Left forelimb (tissue), 1 donor: Measurements from ENCODE around the gene SMYD2.

Experiments
- DNase-seq: peaks from one replicate; pipeline ENCODE4 v3.0.0-alpha.2; 2018; ENCODE audit warnings: low spot score

SMYD2 gene, protein sequence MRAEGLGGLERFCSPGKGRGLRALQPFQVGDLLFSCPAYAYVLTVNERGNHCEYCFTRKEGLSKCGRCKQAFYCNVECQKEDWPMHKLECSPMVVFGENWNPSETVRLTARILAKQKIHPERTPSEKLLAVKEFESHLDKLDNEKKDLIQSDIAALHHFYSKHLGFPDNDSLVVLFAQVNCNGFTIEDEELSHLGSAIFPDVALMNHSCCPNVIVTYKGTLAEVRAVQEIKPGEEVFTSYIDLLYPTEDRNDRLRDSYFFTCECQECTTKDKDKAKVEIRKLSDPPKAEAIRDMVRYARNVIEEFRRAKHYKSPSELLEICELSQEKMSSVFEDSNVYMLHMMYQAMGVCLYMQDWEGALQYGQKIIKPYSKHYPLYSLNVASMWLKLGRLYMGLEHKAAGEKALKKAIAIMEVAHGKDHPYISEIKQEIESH

DNA sequence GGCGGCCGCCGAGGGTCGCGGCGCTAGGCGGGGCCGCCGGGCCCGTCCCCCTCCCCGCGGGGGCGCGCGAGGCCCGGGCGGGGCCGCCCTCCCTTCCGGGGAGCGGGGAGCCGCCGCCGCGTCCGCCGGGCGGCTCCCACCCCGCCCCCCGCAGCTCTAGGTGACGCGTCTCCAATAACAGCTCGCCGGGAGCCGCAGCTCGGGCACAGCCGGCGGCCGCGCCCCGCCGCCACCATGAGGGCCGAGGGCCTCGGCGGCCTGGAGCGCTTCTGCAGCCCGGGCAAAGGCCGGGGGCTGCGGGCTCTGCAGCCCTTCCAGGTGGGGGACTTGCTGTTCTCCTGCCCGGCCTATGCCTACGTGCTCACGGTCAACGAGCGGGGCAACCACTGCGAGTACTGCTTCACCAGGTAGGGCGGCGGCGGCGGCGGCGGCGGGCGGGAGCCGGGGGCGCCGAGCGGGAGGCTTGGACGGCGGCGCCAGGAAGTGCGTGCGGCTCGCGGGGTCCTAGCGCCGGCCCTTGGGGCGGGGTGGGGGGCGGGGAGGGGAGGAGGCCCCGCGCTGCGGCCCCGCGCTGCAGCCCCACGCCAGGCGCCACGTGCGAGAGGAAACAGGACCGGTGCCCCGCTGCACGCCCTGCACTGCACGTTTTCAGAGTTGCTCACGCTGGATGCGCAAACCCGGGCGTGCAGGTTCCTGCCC lies at the start of gene SMYD2:
SMYD2 (plus strand) TSS at position 139 of the 699 bp plus-strand sequence; CDS start at position 235, 96 bp downstream.
- DNase-seq, result peak; percentile 87

DNA sequence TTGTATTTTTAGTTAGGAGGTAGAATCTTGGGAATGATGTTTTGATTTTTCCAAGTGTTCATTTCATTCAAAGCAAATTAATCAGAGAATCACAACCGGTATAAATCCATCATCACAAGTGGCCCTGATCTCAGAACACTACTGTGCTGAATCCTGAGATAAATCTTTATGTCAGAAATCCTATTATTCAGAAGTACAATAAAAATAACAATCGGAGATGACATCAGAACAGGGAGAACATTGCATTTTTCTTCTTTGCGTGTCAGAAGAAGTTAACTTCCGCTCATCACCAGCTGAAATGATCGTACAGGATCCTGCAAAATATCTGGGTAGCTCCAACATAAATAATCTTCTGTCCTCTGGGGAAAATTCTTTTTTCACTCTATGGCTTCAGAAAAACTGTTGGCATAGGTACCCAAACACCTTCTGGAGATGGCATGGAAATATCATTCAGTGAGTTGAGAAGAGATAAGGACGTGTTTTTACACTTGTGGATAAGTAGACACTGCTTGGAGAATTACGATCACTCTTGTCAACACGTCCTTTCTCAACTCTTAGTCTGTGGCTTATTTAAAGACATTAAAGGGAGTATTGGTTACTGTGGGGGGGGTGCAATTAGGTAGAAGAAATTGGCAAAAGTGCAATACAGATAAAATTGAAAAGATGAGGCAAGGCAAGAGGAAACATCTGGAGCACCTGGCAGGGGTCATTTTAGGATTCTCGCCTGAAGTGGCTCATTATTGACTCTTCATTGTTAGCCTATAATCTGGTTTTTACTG lies 46.9 kb upstream of the SMYD2 start:
- no peak for DNase-seq

DNA sequence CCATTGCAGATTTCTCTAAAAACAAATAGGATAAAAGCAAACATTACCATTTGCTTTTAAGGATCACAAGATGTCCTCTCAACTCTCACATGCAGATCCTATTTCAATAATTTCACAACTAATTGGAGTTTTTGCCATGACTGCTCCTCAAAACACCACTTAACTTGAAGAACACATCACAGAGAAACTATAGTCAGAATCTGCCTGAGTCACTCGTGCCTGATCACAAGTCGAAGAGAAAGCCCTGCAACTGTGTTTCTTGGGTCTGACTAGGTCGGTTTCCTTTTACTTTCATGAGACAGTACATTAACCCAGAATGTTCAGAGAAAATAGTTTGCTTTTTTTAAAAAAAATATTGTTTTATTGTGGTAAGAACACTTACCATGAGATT lies 46.3 kb upstream of the SMYD2 start:
- DNase-seq, result no peak

DNA sequence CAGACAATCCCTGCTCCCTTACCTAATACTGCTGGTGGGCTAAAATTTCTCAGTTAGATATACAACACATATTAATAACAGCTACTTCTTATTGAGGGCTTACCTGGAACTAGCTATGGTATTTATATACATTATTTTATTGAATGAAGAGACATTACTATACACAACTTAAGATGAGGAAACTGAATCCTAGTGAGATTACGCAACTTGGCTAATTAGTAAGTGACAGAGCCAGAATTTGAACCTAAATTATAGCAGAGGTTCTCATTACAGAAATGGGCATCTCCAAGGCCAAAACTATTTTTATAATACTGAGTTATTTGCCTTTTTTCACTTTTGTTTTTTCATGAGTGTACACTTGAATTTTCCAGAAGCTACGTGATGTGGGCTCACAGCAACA lies 44.5 kb upstream of the SMYD2 start:
- no peak for DNase-seq

DNA sequence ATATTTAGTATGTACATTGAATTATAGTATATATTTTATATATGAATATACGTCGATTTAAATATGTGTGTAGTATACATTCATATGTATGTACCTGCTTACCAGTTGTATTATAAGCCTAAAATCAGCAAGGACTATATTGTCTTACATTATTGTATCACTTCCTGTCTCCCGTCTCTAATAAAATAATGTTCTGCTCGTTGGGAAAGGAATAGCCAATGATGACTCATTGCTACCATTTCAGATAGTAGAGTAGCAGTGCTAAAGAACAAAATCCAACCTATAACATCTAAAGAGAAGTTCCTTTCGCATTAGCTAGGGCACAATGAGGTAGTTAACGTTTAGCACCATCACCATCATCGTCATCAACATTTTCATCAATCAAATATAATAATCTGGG lies 39.9 kb upstream of the SMYD2 start:
- no peak for DNase-seq

DNA sequence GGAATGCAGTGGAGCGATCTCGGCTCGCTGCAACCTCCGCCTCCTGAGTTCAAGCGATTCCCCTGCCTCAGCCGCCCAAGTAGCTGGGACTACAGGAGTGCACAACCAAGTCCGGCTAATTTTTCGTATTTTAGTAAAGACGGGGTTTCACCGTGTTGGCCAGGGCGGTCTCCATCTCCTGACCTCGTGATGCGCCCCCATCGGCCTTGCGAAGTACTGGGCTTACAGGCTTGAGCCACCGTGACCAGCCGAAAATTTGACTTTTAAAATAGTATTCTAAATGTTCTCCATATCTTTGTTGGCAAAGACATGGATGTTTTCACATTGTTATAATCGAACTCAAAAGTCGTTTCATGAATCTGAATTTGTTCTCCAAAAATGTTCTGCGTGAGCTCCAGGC lies 36.7 kb upstream of the SMYD2 start:
- DNase-seq, result no peak

DNA sequence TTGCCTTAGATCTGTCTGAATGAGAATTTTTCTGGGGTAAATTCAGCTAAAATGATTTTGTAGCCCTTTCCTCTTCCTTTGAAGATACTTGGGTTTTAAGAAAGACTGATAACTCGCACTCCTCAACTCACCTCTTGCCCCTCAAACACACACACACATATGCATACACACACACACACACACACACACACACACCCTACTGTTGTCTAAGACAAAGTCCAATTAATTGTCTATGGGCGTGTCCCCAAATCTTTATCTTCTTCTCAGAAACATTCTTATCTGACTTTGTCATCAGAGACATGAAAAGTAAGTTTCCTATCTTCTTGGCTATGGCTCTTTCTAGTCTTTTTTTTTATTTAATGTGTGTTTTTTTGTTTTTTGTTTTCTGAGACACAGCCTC lies 36.1 kb upstream of the SMYD2 start:
- DNase-seq, result no peak

DNA sequence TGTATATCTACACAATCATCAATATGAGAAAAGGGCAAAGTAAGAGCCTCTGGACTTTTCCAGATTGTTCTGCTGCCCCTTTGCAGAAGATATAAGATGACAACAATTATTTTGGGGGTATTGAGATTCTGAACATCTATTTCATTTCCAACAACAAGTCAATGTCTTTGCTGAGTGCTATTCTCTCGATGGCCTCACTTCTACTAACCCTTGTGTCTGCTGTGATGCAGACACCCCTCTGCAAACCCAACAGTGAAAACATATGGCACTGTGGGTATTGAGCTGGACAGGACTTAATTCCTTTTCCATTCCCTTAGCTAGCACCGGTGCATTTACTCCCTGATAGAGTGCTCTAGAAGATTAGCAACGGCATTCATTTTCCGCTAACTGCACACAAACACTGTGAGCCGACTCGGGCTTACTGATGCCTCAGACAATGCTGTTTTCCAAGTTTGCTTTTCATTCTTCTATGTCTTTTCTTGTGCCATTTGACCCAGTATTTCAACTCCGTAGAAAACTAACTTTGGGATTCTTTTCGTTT lies 33.4 kb upstream of the SMYD2 start:
- DNase-seq, result no peak

DNA sequence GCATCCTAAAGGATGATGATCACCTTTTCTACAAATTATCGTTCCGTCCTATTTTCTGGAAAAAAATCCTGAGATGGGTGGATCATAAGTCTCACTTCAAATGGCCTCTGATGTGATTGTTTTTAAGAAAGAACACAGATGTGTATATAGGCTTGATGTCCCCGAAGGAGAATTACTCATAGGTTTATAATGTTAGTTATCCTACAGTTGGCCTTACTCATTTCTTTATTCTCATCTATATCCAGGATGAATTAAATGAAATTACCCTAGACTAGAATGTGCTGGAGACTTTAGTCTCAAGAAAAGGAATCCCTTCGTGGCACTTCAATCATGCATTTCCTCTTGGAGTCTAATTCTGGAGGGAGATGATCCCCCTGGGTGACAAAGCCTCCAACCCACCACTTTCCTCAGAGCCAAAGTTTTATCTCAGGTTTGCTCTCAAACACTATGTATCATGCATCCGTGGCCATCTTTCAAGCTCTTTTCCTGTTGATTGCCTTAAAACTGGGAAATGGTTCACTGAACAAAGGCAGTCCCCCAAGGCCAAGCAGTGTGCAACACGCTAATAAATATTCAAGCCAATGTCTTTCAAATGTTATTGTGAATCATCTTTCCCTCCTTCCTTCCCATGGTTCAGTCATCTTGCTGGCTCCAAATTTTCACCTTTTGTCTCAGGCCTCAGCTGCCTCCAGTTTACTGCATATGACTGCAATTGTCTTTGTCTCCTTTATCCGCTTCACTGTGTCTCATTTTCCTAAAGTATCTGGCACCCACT lies 32.5 kb upstream of the SMYD2 start:
- no peak for DNase-seq

DNA sequence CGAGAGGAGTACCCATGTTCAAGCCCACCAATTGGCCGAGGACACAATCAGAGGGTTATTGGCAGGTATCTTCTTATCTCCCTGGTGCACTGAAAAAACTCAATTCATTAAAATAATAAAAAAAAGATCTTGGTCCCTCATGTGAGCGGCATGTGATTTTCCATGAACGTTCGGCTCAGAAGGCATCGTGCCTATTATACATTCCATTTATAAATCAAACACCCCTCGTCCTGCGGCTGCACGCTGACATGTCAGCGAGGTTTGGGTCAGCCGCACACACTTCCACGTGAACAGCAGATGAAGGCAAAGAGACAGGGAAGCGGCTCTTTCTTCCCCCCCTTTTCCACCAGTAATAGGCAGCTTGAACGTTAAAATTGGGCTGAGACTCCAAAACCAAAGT lies 31.3 kb upstream of the SMYD2 start:
- no peak for DNase-seq

DNA sequence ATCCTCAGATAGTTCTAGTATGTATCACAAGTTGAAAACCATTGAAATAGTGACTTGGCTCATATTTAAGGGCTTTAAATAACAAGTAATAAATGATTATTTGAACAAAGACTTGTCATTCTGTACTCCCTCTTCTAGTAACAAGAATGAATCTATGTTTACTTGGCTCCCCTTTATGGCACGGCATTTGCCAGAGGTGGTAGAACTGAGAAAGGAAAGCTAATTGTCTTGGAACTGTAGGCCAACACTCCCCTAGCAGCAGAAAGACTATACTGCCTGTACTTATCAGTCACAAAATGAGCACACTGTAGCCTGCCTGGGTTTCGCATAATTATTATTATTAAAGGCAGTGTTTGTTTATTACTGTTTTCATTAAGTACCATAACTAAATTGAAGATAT lies 29.6 kb upstream of the SMYD2 start:
- no peak for DNase-seq

DNA sequence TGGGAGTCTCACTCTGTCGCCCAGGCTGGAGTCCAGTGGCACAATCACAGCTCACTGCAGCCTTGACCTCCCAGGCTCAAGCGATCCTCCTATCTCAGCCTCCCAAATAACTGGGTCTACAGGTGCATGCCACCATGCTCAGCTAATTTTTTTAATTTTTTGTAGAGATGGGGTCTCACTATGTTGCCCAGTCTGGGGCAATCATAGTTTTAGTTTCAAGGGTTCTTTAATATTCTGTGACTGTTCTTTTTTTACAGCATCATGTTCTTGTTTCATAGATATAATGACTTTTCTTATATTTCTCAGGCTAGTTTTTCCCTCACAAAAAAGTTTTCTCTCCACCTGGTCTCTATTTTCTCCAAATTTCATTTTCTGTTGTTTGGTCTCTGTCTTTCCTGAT lies 25.4 kb upstream of the SMYD2 start:
- DNase-seq, result no peak

DNA sequence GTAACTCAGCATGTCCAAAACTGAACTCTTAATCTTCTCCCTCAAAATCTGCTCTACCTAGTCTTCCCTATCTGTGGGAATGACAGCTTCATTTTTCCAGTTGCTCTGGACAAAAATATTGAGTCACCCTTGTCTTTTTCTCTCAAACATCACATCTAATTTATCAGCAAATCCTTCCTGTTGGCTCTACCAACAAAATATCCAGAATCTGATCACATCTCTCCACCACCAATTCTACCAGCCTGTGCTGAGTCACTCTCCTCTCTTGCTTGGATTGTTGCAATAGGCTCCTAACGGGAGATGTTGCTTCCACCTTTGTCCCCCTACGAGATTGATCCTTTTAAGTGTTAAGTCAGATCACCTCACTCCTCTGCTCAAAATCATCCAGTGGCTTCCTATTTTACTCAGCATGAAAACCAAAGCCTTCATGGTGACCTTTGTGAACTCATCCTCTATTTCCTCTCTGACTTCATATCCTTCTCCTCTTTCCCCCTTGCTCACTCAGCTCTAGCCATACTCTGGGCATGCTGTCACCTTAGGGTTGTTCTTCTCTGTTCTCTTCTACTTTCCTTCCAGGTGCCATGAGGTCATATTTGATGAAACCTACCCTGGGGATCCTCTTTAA lies 21.5 kb upstream of the SMYD2 start:
- DNase-seq, result no peak

DNA sequence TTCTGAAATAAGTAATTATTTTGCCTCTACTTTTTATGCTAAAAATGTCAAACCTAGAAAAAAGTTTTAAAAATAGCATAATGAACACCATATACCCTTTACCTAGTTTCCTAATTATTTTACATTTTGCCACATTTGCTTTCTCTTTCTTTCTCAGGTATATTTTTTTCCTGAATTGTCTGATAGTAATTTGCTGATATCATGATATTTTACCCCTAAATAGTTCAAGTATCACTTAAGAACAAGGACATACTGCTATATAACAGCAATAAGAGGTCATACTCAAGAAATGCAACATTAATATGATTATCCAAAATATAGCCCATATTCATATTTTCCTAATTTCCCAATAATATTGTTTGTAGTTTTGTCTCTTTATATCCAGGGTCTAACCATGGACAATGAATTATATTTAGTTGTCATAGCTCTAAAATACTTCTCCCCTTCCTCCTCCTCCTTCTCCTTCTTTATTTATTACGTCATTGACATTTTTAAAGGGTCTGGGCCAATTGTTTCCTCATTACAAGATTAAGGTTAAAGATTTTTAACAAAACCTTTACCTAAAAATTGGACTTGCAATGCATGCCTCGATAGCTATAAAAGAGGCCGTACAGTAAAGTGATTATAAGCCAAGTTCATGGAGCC lies 20.3 kb upstream of the SMYD2 start:
- DNase-seq, result no peak

DNA sequence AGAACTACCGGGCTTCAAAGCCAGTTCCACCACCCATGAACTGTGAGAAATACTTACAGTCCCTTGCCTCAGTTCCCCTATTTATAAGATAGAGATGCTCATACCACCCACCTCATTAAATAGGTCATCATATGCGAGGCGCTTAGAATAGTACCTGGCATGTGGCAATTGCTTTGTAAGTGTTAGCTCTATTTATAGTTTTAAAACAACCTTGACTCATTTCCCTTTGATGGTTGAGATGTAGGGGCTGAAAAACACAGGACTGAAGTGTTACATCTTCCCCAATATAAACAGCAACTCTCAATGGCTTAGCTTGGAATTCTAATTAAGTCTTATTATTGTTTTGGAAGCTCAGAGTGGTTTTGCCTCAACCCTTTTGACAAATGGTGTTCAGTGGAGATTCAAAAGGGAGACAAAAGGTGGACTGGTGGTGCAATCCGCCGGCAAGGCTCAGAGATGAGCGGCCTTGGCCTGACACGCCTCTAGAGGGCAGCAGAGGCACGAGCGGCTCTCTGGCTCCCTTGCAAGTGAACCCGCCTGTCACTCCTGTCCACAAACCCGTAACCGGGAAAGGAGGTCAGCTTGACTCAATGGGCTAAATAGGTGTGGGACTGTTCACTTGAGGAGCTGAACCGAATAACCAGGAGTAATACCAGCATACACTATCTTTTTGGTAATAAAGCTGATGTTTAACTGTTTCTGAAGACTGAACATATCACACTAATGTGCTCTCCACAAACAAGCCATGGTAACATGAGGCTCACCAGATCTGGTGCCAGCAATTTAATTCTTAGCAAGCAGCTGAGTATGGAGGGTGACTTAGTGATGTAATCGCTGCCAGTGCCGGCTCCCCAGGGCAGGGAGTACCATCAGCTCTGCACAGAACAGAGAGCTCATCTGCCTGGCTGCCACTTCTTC lies 19.5 kb upstream of the SMYD2 start:
- peak; percentile 87 for DNase-seq

DNA sequence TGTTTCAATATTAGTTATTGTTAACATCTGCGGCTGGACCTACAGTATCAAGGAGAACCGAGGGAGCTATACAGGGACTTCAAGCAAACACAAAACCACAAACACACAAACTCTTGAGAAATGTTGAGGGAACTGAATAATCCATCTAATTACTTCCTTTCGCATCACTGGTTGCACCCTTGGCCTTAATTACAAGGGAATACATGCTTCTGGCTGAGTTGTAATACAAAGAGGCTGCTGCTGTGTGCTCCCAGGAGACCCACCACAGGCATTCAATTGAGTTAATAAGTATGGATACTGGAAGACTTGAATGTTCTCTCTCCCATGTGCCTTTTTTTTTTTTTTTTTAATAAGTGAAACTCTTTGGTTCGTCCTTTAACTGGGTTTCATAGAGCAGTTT lies 16.8 kb upstream of the SMYD2 start:
- no peak for DNase-seq

DNA sequence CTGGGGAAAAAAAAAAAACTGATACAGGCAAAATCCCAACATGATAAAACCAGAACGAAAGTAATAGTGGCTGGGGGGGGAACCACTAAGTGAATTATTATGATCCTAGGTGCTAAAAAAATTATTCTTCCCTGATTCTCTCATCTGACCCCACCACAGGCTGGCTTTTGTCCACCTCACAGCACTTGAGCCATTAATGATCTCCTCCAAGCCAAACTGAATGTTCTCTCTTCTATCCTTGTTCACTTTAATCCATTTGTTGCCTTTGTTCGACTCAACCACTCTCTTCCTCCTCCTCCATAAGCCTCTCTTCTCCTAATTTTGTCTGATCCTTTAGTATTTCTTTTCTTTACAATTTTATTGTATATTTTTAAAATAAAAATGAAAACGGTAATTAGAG lies 16.0 kb upstream of the SMYD2 start:
- no peak for DNase-seq

DNA sequence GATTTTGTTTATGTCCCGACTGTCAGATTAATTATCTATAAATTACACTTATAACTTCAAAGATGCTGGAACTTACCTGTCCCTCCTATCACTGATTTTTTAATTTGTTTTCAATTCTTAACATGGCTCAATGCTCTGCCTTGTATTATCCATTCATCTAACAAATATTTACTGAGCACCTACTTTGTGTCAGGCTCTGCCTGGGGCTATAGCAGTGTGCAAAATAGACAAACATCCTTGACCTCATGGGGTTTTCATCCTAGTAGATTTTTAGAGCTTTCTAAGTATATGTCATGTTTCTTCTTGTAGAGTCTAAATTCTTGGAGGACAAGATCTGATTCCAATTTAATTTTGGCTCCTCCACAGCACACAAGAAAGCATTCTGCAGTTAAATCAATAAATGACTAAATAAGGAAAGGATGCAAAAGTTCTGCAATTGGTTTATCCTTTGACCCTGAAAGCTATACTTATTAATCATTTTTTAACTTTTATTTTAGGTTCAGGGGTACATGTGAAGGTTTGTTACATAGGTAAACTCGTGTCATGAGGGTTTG lies 10.8 kb upstream of the SMYD2 start:
- no peak for DNase-seq

DNA sequence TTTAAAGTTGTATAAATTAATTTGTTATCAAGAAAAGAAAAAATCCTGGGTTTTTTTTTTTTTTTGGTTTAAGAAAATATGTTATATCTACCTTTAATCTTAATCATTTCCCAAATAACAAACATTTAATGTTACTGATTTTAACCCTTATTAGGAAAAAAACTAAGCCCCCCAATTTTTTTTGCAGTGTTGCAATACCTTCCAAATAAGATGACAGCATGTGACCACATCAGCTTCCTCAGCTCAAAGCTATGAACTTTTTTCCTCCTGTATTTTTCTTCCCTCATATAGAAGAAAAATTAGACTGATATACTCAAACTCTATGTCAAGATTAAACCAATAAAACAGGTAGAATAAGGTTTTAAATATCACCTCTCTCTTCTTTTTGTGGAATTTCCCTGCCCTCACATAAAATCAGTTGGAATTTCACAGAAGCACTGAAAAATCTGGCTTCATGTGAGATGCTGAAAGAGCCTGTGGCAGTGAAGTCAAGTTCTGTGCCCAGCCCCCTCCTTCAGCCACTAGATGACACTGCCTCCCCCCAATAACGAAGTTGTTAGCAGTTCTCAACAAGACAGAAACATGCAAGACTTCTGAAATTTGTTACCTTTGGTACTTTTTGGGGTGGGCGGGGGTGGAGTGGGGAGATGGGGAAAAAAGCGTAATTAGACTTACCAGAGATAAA lies 9.6 kb upstream of the SMYD2 start:
- no peak for DNase-seq
